Activated CD4-positive, alpha-beta T cell treated with anti-CD3 and anti-CD28 coated beads, Interleukin-2, amount 10 ng/mL, durations not matched to agents 24 days and 14 days (primary cell): ENCODE measurements around the gene IMP4. TPM values are rescaled to one million over a fixed set of nuclear protein-coding genes. Genes with fewer than 3 reads are reported as not detected.

Source experiments
- DNase-seq: peaks from one replicate; pipeline ENCODE4 v3.0.0; 2022
- H3K27ac Mint-ChIP-seq: one replicate; pipeline ENCODE4 v1.8.0; 2022; ENCODE audit warnings: mild to moderate bottlenecking, mixed read lengths
- H3K27me3 Mint-ChIP-seq: one replicate; pipeline ENCODE4 v1.8.0; 2022; ENCODE audit warnings: mixed read lengths
- H3K36me3 Mint-ChIP-seq: one replicate; pipeline ENCODE4 v1.8.0; 2022; ENCODE audit warnings: low read depth, mild to moderate bottlenecking, mixed read lengths
- H3K4me1 Mint-ChIP-seq: one replicate; pipeline ENCODE4 v1.8.0; 2021; ENCODE audit warnings: mixed read lengths
- H3K4me3 Mint-ChIP-seq: one replicate; pipeline ENCODE4 v1.8.0; 2022; ENCODE audit warnings: mild to moderate bottlenecking, moderate library complexity, mixed read lengths
- H3K9me3 Mint-ChIP-seq: one replicate; pipeline ENCODE4 v1.8.0; 2021; ENCODE audit warnings: mixed read lengths
- intact Hi-C: fragments of 100-400 bp; cut with micrococcal nuclease; formaldehyde crosslinking; loops from one replicate; pipeline ENCODE4 v1.15.1; 2023
- total RNA-seq: library from RNA; stranded (reverse); gene quantifications from 2 replicates; pipeline ENCODE4 v1.2.3, GENCODE V29; 2022

IMP4 gene
- total RNA-seq, 1 donor from 2014 or later, result 178 TPM

DNA sequence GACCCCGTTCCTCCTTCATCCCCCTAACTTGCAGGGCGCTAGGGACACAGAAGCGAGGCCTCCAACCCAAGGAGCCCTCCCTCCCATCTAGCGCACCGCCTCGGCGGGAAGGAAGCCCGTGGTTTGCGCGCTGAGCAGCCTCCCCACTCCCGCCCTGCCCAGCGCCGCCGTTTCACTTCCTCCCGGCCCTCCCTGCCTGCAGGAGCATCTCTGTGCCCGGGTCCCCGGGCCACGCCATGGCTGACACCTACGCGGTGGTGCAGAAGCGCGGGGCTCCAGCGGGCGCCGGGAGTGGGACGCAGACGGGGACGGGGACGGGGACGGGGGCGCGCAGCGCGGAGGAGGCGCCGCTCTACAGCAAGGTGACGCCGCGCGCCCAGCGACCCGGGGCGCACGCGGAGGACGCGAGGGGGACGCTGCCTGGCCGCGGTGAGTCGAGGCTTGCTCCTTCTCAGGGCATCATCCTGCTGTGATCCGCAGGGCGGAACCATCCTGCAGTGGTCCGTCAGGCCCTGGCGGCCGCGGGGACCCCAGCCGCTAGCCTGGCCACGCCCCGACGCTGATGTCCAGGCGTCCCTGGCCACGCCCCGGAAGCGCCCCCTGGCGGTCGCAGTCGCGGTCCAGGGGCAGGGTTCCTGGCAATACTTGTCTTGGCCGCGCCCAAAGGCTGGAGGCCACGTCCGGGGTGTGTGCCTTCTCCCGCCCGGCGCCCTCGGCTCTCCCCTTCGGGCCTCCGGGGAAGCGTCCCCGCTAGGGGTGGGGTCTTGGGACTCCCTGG lies 29.5 kb downstream of the IMP4 start:
- H3K4me3 Mint-ChIP-seq, result peak overlapping the region; percentile 97
- H3K27me3 Mint-ChIP-seq, result no peaks in the 10 kb centered on the region
- no peaks in the 10 kb centered on the region for H3K9me3 Mint-ChIP-seq
- DNase-seq, result peak; percentile 94
- H3K27ac Mint-ChIP-seq, result peak overlapping the region; percentile 97
- intact Hi-C loops, result loop anchor here (1.0 to 5.0 kb wide), 5 partner anchors 16 to 735 kb away; partner anchors contain the start of genes IMP4, PLEKHB2, PTPN18 and SMPD4
- H3K36me3 Mint-ChIP-seq, result peaks cover 49% of the 10 kb centered on the region
- H3K4me1 Mint-ChIP-seq, result peaks cover 56% of the 10 kb centered on the region

DNA sequence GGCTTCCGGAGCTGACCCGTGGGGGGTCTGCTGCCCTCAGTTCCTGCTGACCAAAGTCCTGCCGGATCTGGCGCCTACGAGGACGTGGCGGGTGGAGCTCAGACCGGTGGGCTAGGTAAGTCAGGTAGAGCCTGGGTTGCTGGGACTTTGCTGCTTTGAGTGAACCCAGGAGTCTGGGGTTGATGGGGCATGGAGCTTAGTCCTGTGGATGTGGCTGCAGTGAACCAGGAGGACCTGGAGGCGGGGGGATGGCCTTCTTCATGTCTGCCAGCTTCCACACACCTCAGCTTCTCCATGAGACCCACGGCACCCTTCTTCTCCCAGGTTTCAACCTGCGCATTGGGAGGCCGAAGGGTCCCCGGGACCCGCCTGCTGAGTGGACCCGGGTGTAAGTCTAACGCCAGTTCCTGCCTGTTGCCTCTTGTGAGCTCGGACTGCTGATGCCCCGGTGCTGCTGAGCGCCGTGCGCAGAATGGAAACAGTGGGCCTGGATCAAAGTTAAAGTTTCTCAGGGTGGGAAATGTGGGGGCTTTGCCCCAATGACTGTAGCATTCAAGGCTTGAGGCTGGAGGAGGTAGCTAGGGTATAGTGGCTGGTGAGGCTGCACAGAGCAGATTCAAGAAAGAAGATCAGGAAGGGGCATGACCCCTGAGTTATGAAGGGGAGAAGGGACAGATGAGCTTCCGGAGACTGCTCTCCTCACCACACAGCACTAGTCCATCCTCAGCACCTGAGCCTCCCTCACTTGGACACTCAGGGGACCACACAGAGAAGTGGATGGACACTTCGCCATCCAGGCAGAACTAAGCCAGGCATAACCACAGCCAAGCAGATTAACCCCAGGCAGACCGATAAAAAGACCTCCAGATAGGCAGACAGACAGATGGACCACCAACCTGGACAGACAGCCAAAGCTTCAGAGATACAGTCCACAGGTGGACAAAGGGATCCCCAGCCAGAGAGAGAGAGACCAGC lies 30.4 kb downstream of the IMP4 start:
- no peak for DNase-seq
- Mint-ChIP-seq H3K27ac (peak overlapping the region; percentile 97), H3K4me1 (peaks cover 62% of the 10 kb centered on the region), H3K9me3 (no peaks in the 10 kb centered on the region), H3K4me3 (peak overlapping the region; percentile 97), H3K27me3 (no peaks in the 10 kb centered on the region), H3K36me3 (peaks cover 54% of the 10 kb centered on the region)
- intact Hi-C loops, result loop anchor here (1.0 to 5.0 kb wide), 5 partner anchors 17 to 734 kb away; partner anchors contain the start of genes IMP4, PLEKHB2, PTPN18 and SMPD4

DNA sequence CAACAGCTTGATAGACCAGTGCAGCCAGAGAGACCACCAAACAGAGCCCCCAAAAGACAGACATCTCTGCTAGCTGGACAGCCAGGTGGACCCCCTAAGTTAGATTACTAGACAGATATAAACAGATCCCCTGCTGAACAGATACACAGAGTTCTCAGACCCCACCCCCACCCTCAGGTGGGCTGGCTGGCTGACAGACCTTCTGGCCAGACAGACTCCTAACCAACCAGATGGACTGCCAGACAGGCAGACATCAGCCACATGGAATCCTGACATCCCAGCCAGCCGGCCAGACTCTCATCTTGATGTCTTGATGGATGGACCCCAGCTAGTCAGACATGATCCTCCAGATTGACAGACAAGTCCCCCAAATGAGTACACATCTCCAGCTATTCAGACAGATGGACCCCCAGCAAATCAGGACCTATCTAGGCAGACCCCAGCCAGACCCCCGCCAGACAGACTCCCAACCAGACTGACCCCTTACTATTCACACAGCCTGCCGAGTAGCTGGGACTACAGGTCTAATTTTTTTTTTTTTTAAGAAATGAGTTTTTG lies 31.2 kb downstream of the IMP4 start:
- no peak for DNase-seq
- Mint-ChIP-seq H3K9me3 (no peaks in the 10 kb centered on the region), H3K4me3 (peak overlapping the region; percentile 97), H3K36me3 (peaks cover 54% of the 10 kb centered on the region), H3K27ac (peak overlapping the region; percentile 69), H3K4me1 (peaks cover 64% of the 10 kb centered on the region), H3K27me3 (no peaks in the 10 kb centered on the region)
- intact Hi-C loops, result loop anchor here (2.0 to 5.0 kb wide), 2 partner anchors 17 to 733 kb away; partner anchors contain the start of gene PLEKHB2

DNA sequence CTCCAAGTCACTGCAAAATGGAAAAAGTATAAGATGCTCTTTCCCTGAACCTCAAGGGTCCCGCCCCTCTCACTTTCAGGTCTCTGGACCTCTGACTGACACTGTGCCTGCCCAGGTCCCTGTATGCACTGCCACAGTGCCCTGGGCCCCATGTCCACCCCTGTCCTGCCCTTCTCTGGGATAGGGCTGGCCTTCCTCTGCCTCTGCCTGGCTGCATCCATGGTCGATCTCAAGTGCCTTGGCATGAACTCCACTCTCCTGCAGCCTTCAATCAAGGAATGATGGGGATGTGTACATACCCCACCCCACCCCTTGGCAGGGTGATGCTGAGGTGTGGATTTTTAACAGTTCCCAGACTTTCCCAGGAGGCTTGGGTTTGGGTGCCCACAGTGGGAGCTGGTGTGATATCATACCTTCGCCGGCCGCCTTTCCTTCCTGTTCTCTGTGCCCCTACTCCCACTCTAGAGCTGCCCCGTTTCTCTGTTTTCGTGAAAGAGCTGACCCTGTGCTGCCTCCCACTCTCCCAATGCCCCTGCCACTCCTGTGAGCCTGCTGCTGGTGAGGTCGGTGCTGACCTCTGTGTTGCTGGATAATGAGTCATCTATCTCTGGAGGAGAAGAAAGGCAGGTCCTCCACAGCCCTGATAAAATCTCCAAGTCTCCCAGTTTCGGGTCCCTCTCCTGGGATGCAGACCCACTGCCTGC lies 32.0 kb downstream of the IMP4 start:
- intact Hi-C loops, result loop anchor here (5.0 kb wide), 1 partner anchor 733 kb away; the partner anchor contains the start of gene PLEKHB2
- Mint-ChIP-seq H3K4me1 (peaks cover 69% of the 10 kb centered on the region), H3K27ac (peak overlapping the region; percentile 57), H3K27me3 (no peaks in the 10 kb centered on the region), H3K36me3 (peaks cover 57% of the 10 kb centered on the region), H3K4me3 (peak overlapping the region; percentile 13), H3K9me3 (no peaks in the 10 kb centered on the region)
- no peak for DNase-seq

DNA sequence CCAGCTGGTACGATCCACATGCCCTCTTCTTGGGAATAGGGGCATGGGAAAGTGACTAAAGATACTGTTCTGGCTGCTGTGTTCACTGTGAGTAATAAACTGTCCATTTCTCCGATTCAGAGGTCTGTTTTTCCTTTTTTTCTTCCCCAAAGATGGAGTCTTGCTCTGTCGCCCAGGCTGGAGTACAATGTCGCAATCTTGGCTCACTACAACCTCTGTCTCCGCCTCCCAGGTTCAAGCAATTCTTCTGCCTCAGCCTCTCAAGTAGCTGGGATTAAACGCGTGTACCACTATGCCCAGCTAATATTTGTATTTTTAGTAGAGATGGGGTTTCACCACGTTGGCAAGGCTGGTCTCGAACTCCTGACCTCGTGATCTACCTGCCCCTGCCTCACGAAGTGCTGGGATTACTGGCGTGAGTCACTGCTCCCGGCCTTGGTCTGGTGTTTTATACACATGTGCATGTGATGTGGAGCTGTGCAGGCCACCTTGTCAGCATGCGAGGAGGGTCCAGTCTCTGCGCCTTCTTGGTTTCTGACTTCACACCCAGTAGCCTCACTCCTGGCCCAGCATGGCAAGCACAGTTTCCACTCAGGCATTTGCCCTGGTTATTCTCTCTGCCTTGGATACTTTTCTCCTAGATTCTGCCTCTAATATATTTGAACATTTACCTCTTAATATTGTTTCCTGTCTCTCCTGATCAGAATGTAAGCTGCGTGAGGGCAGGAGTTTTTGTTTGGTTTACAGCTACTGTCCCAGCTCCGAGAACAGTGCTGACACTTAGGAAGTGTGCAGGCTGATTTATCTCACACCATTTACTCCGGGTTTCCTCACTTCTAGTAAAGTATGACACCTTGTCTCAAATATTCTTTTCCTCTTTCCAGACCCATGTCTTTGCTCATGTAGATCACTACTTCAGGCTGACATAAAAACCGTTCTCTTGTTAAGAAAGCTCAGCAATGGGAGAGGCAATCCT lies 32.9 kb downstream of the IMP4 start:
- intact Hi-C loops, result no loop called here
- Mint-ChIP-seq H3K27me3 (no peaks in the 10 kb centered on the region), H3K36me3 (peaks cover 58% of the 10 kb centered on the region), H3K9me3 (no peaks in the 10 kb centered on the region), H3K4me3 (peak overlapping the region; percentile 51), H3K4me1 (peaks cover 69% of the 10 kb centered on the region), H3K27ac (peak overlapping the region; percentile 42)
- no peak for DNase-seq

DNA sequence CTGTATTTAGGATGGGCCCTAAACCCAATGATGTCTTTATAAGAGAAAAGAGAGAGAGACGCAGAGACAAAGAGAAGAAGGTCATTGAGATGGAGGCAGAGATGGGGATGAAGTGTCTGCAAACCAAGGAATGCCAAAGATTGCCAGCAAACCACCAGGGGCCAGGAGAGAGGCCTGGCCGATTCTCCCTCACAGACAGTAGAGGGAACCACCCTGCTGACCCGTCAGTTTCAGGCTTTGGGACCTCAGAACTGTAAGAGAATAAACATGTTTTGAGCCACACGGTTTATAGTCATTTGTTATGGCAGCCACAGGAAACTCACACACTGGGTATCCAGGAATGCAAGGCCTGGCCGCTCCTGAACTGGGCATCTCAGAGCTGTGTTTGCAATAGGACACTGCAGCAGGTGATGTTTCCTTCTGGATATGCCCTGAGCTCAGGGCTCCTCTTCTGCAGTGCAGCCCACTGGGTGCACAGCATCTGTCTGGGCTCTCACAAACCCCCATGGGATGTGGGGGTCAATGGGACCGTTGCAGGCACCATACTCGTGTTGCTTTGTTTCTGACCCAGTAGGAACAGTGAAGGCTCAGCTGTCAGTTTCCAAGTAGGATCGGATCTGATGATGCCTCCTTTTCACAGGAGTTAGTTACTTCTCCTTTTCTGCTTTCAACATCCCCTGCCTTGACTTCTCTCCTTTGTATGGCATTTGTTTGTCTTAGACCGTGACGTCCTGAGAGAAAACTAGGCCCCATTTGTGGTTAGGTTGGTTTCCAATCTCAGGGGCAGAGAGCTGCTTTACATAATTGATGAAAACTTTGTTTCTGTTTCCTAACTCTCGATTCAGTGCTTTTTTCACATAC lies 34.0 kb downstream of the IMP4 start:
- intact Hi-C loops, result no loop called here
- H3K9me3 Mint-ChIP-seq, result no peaks in the 10 kb centered on the region
- H3K27me3 Mint-ChIP-seq, result no peaks in the 10 kb centered on the region
- peak overlapping the region; percentile 42 for H3K27ac Mint-ChIP-seq
- H3K4me1 Mint-ChIP-seq, result peaks cover 63% of the 10 kb centered on the region
- peaks cover 57% of the 10 kb centered on the region for H3K36me3 Mint-ChIP-seq
- H3K4me3 Mint-ChIP-seq, result peak overlapping the region; percentile 51
- peak; percentile 66 for DNase-seq

DNA sequence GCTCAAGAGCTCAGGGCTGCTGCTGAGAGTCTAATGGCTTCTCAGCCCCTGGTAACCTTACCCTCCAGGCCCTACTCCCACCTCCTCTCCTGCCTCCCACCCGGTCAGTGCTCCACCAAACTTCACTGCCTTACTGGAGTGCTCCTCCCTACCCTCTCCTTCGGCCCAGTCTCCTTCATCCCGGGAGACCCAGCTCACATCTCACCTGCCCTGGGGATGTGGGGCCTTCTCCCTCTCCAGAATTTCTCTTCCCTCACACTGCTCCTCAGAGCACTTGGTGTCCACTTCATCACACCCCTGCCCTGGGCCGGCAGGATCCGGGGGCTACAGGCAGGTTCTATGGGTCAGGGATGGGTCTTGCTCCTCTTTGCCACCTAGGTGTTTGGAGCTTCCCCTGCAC lies 34.8 kb downstream of the IMP4 start:
- no peaks in the 10 kb centered on the region for H3K9me3 Mint-ChIP-seq
- H3K4me3 Mint-ChIP-seq, result no peak overlapping the region
- peak overlapping the region; percentile 18 for H3K27ac Mint-ChIP-seq
- DNase-seq, result peak; percentile 55
- H3K27me3 Mint-ChIP-seq, result no peaks in the 10 kb centered on the region
- intact Hi-C loops, result no loop called here
- peaks cover 60% of the 10 kb centered on the region for H3K4me1 Mint-ChIP-seq
- peaks cover 59% of the 10 kb centered on the region for H3K36me3 Mint-ChIP-seq

DNA sequence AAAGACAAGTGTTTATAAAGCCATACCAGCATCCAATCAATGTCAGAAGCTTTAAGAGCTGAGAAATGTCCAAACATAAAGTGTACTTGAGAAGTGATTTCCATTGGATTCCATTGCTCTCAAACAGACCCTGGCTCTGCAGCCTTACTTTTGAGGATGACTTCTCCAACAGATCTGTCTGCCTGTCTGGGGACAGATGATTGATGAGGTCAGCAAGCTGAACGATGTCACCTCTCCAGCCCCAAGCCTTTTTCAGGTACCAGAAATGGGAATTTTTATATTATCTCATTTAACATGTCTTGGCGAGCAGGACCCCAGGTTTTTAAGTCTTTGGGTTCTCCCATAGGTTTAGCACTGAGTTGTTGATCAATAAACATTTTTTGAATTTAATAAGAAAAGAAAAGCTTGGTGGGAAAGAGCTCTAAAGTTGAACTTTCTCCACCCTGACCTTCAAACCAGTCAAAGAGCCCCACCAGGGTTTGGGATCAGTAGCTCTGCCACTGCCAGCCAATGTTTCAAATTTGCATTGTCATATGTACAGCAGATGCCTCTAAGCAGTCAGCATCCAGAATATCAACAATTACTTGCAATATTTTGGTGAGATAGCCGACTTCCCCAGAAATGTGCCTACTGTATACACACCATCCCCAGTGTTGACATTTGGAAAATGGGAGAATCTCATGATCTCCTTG lies 35.7 kb downstream of the IMP4 start:
- DNase-seq, result peak; percentile 45
- H3K9me3 Mint-ChIP-seq, result no peaks in the 10 kb centered on the region
- peaks cover 58% of the 10 kb centered on the region for H3K4me1 Mint-ChIP-seq
- no peak overlapping the region for H3K27ac Mint-ChIP-seq
- intact Hi-C loops, result no loop called here
- no peak overlapping the region for H3K4me3 Mint-ChIP-seq
- no peaks in the 10 kb centered on the region for H3K27me3 Mint-ChIP-seq
- peaks cover 64% of the 10 kb centered on the region for H3K36me3 Mint-ChIP-seq

DNA sequence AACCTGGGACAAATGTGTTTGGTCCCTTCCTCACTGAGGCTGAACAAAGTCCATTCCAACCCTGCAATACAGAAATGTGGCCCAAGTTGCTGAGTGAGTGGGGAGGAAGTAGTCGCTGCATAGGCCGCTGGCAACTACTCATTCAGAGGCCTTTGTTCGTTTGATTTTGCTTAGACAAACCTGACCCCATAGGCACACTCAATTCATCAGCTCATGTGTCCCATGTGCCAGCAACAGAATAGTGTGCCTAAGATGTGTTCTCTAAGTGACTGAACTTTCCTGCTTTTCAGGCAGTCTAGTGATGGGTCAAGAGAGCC lies 36.2 kb downstream of the IMP4 start:
- H3K4me3 Mint-ChIP-seq, result no peak overlapping the region

DNA sequence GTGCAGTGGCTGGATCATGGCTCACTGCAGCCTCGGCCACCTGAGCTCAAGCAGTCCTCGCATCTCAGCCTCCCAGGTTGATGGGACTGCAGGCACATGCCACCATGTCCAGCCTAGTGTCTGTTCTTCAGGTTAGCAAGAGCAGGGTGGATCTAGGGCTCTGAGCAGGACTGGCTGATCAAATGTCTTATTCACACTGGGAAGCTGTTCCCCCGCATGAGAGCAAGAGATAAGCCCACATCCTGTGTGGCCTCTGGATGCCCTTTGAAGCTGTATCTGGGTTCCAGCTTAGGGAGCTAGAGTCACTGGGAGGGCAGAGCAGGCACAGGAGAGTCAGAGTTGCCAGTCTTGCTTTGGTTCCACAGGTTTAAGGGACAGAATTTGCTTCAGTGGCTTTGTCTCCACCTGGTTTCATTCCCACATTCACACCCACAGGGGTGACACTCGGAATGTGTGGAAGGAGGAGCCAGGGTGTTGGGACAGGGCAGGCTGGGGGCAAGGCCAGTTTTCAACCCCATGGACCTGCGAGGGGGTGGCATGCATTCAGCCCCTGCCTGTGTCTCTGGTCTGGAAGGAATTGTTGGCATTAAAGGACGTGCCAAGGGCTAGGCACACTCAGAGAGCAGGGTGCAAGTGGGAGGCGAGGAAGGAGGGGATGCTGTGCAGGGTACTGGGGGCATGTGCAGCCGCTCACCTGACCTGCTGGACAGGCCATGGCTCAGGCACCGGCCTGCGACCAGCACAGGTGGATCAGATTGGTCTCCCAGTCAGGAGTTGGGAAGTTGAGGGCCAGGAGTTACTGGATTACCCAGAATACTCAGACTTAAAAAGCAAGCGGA lies 37.6 kb downstream of the IMP4 start:
- no peak overlapping the region for H3K27ac Mint-ChIP-seq
- DNase-seq, result peak; percentile 66

More for the DNA sequence above, 36.2 kb downstream of the IMP4 start:
- Mint-ChIP-seq H3K27me3 (no peaks in the 10 kb centered on the region), H3K36me3 (peaks cover 61% of the 10 kb centered on the region), H3K9me3 (no peaks in the 10 kb centered on the region), H3K27ac (no peak overlapping the region), H3K4me1 (peaks cover 53% of the 10 kb centered on the region)
- intact Hi-C loops, result no loop called here
- DNase-seq, result peak; percentile 46

DNA sequence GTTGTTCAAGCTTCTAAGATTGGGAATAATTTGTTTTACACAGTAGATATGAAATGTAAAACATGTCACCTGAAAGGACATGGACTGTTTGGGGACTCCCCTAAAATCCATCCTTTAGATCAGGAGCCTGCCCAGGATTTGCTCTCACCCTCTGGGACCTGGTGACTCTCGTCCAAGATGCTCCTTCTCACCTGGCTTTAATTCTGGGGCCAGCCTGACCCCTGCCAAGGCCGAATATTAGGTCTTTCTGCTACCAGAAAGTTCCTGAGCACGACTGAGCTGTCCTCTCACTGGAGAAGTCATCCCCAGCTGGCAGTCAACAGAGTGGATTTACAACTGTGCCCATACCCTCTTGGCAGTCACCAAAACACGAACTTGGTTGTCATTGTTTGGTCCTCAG lies 38.4 kb downstream of the IMP4 start:
- Mint-ChIP-seq H3K27me3 (no peaks in the 10 kb centered on the region), H3K9me3 (no peaks in the 10 kb centered on the region), H3K36me3 (peaks cover 45% of the 10 kb centered on the region), H3K27ac (no peak overlapping the region), H3K4me3 (no peak overlapping the region), H3K4me1 (peaks cover 40% of the 10 kb centered on the region)
- intact Hi-C loops, result no loop called here
- no peak for DNase-seq

More for the DNA sequence above, 37.6 kb downstream of the IMP4 start:
- peaks cover 46% of the 10 kb centered on the region for H3K4me1 Mint-ChIP-seq
- H3K36me3 Mint-ChIP-seq, result peaks cover 50% of the 10 kb centered on the region
- H3K4me3 Mint-ChIP-seq, result no peak overlapping the region
- intact Hi-C loops, result no loop called here
- H3K27me3 Mint-ChIP-seq, result no peaks in the 10 kb centered on the region
- H3K9me3 Mint-ChIP-seq, result no peaks in the 10 kb centered on the region
